NOMO-1 treated with dmso at 0.1 percent for 144 hours (cell line): ENCODE results near the gene BCL2.

Experiments used
- DNase-seq: peaks from one replicate; lab custom pipeline; 2025; ENCODE audit not compliant: unreplicated experiment; lab: John Stamatoyannopoulos, UW

BCL2 gene

DNA sequence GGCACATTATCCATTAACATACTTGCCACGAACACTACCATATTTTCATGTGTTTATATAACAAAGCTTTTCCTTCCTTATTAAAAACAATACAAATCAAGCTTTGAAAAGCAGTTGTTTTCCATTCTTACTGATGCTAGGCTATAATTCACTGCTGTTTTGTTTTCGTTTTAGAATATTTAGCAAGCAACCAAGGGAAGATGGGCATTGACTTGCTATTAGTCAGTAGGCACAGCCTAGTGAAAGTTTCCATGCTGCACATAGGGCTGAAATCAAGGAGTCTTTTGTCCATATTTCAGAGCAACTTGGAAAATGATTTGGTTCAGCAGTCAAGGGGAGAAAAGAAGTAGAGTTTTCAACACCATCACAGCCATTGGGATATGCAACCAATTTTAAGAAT, 31.3 kb downstream of the BCL2 start:
- no peak for DNase-seq

DNA sequence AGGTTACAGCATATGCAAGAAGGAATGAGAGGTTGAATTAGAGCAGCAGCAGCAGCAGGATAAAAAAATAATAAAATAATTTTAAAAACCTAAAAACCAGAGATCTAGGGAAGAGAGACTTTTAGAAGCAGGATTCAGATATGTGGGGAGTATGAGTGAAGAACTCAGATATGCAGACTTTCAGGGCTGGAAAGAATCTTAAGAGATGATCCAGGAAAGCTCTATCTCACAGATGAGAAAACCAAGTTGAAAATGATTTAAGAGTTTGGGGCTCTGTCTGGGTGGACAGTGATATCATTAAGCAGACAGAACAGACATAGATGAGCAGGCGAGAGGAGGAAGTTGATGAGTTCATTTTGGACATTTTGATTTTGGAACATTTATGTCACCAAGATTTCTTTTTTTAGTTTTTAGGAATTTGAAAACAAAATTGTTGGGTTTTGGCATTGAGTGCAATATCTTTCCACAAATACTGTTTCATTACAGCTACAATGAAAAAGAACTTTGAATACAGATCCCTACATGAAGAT, 31.8 kb downstream of the BCL2 start:
- DNase-seq = no peak

DNA sequence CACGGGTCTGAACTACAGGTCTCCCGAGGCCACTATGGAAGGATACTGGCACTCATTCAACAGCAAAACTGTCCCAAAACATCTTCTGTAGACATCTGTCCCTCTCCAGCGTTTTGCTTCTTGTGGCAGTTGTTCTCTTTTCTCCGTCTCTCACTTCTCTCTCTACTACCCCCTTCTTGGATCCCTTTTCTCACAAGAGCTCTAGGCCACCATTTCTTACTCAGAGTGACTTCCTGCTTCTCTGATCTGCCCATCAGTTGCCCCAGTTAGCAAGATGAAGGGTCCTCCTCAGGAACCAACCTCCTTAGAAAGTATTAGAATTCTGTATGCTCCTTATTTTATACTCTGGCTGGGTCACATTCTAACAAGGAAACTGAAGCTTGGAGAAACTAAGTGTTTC, 32.6 kb downstream of the BCL2 start:
- no peak for DNase-seq

DNA sequence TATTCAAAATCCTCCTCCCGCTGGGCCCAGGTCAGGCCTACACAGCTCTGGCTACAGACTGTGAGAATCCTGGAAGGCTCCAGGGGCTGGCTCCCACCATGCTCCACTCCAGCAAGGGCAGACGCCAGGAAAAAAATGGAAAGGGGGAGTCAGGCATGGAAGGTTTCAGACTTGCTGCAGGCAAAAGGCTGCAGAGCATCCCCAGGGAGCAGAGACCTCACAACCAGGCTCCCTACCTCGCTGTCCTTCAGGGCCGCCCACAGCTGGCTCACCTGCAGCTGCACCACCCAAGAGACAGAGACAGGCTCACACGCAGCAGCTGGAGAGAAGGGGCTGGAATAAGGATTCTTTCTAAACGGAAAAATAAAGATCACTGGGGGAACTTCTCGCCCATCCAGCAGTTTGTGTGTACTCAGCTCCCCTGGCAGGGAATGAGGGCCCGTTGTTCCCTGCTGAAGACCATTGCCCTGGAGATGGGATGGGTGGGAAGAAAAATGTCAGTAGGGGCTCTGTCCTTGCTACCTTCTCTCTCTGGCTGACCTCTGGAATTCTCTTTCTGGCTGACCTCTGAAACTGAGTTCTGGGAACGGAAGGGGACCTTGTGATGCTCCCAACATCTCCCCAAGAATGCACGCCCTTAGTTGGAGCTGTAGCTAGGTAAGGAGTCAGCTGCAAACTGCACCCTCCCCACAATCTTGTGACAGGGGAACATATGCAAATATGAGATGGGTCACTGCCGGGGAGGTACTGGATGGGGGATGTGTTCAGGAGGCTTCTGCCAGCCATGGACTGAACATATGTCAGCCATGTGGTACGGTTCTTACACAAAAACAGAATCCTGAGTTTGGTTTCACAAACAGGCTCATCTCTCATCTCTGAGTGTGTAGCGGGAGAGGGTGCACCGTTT, 34.5 kb downstream of the BCL2 start:
- no peak for DNase-seq

DNA sequence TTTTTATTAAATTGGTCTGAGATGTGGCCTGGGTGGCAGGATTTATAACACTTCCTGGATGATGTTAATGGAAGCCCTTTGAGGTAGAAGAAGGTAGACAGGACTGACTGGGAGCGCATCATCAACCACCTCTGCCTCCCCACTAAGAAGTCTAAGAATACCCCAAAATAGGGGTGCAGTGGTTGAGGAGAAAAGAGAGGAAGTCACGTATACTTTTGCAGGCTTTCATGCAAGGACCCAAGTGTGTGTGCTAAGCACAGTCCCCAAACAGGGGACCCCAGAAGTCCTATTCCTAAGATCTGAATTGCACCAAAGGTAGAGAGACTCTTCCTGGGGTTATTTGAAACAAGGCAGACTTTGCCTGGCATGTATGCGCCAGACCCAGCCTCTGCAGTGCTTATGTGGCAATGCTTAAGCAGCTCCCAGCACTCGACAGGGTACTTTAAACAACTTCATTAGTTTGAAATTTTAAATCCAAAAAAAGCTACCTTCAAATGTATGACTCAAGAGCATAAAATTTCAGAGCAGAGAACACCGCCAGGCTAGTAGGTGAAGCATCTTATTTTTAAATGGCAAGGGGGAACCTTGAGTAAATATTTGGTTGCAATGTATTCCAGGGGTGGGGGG, 35.3 kb downstream of the BCL2 start:
- DNase-seq = no peak

DNA sequence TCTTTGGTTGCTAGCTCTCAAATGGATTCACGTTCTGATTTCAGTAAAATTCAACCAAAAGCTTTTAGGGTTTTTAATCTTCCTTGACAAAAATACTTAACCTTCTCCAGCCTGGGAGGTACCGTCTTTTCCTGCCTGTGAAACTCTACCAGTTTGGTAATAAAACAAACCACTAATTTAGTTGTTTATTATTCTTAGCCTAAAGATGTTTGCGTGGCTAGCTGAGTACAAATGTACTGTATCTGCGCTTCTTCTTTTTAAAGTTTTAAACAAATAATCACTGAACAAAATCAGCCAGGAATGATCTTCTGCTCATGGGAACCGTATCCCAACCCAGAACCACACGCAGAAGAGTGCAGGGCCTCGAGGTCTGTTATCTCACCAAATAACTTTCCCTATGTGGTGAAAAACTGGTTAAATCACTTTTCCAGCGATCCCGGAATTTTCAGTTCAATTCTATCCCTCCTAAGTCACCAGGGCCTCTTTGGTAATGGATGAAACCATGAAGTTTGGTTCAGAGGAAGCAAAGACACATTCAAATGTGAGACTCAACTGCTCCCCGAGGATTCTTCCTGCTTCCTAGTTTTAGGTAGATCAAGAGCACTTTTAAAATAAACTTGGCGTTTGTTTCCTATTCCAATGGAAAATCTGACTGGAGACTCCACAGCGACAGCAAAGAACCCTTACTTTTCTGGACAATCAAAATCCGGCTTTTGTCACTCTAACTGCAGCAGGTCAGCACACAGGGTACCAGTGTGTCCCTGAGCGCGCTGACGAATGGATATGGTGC, 36.1 kb downstream of the BCL2 start:
- DNase-seq = no peak

DNA sequence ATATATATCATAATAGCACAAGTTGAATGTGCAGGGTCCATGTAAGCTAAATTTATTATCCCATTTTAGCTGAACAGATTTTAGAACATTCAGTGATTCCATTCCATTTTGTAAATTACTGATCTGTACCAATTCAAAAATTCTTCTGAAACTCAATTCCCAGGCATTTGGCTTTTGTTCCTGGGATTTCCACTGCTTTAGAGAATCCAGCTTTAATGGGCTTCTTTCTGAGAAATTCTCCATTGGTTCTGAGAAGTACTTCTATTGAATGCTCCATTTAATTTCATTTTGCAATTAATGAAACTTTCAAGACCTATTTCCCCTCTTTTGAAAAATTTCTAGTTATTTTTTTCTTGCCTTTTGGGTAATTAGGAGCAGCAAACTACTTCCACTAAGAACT, 36.8 kb downstream of the BCL2 start:
- DNase-seq = no peak

DNA sequence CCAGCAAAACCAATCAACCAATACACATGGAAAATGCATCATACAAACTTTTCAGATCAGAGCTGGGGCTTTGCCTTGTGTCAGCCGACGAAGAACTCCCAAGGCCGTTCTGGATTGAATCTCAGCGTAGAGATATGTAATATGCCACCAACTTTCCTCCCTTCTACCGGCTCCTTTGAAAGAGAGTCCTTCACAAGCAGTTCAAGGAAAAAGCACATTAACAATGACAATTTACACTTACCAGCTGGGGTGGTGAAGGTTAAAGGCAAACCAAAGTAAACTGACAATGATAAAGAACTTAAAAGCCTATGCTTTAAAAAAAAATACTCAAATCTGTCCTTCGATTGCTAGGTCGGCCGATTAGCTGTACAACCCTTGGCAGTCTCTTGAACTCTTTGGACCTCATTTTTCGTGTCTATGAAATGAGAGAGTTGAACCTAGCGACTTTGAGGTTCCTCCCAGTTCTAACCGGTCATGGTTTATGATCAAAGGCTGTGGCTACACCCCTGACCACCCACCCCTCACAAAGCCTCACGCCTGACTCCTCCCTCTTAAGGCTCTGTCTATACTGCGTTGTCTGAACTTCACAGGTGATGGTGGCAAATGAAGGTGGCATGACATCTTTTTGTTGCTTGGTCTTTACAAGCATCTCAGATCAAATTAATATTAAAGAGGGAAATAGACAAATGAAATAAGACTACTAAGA, 46.2 kb downstream of the BCL2 start:
- DNase-seq = no peak

DNA sequence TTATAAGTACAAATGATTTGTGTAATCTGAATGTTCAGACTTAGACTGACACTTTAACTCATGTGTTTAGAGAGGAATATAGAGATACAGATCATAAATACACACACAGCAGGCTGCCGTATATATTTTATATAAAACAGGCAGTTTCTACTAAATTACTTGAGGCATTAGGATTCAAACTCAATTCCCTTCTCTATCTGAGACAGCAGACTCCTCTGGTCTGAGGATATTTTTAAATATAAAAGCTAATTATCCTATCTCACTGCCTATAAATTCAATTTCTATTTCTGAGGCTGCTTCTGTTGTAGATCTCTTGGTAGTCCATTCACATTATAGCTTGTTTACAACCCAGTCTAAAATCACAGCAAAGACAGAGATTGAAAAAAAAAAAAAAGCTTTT, 46.9 kb downstream of the BCL2 start:
- no peak for DNase-seq

DNA sequence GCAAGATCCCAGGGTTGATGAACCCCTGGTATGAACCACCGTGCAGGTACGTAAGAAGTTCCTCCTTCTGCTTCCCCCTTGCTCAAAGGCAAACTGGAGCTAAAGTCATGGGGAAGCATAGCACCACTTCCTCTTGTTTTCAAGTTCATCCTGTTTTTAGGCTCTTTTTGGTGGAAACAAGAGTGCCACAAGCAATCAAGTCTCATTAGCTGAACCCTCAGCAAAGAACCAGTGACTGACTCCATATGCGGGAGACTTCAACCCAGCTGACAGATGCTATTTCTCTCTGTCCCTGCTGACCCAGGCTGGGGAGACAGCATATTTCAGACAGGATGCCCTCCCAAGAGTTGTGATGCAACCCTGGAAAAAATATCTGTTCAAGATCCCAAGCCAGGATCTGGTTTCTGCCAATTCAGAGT, 47.7 kb downstream of the BCL2 start:
- peak; percentile 29 for DNase-seq

DNA sequence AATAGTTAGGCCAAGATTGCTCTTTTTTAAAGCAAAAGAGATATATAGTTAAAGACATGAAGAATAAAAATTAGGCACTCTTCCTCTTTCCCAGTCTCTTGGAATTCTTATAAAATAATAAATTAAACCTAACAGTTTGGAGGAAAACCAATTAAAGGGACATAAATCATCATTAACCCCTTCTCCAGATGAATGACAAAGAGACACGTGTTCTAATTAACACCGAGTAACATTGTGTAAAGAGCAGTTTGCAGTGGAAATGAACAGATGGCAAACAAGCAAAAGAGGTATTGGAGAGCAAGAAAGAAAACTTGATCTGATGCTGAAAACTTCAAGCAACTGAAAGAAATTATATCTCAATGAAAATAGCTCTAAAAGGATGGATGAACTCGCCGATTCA, 48.4 kb downstream of the BCL2 start:
- DNase-seq = no peak

DNA sequence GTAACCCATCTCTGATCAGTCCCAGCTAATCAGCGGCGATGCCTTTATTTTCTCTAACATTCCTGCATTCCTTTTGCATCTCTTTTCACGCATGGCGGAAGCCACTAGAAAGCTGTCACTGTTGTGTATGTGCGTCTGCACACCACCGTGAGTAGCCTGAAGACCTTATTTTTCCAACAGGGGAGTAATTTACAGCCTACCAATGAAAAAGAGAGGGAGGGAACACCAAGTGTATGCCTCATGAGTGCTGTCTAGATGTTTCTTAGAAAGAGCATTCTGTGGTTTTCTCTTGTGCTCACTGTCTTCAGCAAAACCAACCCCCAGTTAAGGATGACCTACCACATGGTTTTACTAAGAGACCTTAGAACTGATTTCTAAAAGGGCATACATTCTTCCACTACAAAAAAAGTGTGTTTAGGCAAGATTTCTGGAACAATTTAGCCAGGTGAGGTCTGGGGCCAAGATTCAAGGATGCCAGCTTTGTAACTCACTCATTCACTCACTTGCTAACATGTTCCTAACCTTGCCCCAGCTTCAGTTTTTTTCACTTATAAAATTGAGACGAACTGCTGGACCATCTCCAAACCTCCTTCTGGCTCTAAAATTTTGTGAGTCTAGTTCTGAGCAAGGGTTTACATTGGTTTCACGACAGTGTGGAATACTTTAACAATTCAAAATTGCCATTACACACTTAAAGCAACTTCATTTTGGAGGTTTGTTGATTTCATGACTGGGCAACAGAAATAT, 51.4 kb downstream of the BCL2 start:
- no peak for DNase-seq

DNA sequence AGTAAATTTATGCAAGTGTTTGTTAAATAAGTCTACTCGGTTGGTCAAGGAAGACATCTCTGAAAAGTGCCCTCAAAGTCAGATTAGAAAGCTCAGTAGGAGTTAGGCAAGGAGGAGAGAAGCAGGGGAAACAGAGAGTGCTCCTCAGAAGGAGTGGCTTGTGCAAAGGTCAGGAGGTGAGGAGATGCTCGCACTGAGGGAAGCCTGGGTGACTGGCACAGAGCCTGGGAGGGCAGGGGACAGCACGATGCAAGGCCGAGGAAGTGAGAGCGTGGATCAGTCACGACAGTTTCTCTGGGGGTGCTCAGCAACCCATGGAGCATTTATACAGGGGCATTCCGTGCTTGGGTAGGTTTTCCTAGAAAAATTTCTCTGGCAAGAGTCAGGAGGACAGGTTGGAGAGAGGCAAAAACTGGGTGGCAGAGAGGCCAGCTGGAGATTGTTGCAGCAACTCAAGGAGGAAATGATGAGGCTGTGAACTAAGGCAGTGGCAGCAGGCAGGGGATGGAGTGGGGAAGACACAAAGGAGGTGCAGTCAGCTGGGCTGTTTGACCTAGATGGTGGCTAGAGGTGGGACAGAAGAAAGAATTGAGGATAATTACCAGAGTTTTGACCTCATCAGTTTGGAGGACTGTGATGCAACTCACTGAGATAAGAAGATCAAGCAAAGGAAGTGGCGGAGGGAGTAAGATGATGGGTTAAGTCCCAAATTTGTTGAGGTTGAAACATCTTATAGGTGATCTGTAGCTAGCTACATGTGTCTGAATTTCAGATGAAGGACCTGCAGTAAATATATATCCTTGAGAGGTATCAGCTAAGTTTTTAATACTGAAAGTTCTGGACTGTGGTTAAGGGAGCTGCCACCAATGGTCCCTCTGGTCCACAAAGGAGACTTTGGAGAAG, 52.4 kb downstream of the BCL2 start:
- DNase-seq = no peak

DNA sequence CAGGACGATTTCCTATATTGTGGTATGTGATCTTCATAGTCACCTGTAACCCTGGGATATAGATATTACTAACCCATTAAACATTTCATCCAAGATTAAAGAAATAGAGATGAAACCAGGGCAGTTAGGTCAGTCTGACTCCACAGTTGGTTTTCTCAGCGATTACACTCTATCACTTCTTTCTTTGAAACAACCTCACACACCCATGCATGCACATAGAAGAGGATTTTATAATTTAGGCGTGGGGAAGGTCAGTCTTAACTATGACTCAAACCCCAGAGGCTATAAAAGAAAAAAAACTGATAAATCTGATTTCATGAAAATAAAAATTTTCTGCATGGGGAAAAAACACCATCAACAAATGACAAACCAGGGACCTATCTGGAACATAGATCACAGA, 54.2 kb downstream of the BCL2 start:
- DNase-seq = no peak

DNA sequence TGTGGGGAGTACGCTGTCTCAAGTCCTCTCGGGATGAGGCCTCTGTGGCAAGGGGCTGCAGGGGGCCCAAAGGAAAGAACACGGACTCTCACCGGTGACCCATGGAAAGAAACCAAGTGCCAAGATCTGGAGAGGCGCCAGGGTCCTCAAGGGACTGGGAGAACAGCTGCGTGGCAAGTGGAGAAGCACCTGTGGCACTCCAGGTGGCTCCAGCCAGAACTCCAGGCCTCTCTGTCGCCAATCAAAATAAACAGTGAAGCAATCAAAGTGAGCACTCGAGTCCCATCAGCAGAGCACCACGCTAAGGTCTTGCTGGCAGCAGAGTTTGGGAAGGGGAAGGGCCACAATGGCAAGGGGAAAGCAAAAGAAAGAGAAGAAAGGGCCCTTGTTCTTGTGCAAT, 54.7 kb downstream of the BCL2 start:
- DNase-seq = no peak

DNA sequence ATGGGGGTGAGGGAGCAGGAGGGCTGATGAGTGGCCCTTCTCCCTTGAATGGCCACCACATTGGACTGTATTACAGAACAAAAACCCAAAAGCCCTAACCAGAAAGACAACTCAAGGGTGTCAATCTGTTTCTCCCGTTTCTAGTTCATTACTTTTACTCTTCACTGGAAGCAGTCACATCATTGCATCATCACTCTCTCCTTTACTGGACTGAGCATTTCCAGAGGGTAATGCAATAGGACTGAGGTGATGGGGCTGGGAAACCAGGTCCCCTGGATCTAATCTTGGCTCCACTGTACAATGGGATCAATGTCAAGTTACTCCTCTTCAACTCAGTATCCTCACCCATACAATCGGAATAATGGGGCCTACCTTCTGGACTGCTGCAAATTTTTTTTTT, 56.1 kb downstream of the BCL2 start:
- no peak for DNase-seq

DNA sequence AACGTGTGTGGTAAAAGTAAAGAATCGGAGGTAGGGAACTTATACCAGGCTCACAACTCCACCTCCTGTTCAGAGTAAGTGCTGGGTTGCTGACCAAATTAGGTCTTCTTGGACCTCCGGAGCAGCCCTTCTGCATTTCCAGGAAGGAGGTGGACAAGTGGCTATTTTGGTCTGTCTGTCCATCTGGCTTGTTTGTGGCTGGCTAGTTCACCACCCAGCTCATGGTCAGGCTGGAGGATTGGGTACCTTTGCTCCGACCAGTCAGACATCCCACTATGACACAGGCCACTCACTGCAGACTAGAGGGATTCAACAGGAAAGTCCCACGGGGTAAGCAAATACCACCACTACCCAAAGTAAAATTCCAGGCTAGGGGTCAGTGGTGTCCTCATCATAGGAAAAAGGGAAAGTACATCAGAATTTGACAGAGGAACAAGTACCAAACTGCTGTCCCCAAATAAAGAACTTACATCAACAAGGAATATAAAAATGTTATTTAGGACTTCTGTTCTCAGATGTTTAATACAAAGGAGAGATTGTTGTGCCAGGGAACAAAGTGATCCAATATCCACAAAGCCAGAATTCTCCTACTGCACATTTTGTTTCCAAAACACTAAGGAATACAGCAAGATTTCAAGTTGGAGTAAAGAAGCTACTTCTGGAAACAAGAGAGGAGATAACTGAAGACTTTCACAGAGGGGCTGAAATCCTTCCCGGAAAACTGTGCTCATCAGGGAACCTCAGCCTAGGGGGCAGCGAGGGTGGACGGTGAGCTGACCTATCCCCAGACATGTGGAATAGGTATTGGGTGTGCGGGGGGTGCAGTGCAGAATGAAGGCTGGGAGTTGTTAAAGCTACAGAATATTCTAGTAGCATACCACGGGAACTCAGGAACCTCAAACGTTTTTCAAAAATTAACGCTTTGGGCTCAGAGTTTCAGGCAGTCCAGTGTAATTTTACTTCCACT, 56.9 kb downstream of the BCL2 start:
- no peak for DNase-seq

DNA sequence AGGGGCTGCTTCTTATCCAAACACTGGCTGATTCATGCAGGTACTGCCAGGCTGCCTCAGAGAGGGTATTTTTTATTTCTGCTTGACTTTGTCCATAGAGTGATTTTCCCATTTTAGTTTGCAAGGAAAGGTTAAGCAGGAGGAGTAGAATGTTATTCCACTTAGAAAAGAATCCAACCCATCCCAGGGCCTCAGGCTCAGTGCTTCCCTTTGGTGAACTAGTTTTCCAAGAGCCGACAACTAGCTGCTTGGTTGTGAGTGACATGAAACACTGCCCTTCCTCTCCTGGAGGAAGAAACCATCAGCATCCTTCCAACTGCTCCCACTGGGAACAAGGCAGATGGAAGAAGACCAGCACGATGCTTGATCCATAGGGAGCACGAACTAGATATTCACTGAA, 58.5 kb downstream of the BCL2 start:
- no peak for DNase-seq
